Natural killer cell (primary cell): Measurements from ENCODE around the gene ZNF407. TPM values are rescaled to one million over a fixed set of nuclear protein-coding genes. Genes with fewer than 3 reads are reported as not detected.

ENCODE experiments used
- ATAC-seq, 3 donors: fragments of 150-1000 bp in 2 of 3; fragments of 200-7000 bp in 1 of 3; cut with Tn5 transposase; 1 replicate in 1 of 3; 2 replicates in 2 of 3; pipeline ENCODE4 v1.10.0; 2021; ENCODE audit warnings: mild to moderate bottlenecking in 2 of 3, moderate library complexity in 2 of 3
- DNase-seq, 2 donors: peaks; one replicate each; pipeline versions ENCODE4 v3.0.0 to v3.0.0-alpha.2; 2013 to 2021; ENCODE audit warnings: mixed read lengths in 1 of 2
- H3K27ac ChIP-seq: one replicate; pipeline ENCODE4 v1.5.1; 2013; ENCODE audit warnings: mild to moderate bottlenecking, low read length
- H3K27me3 ChIP-seq: one replicate; pipeline ENCODE4 v1.6.1; 2013; ENCODE audit warnings: low read length; ENCODE audit not compliant: control insufficient read depth, insufficient read depth
- H3K36me3 ChIP-seq: one replicate; pipeline ENCODE4 v1.6.1; 2013; ENCODE audit warnings: low read length; ENCODE audit not compliant: control insufficient read depth, insufficient read depth
- H3K4me1 ChIP-seq: one replicate; pipeline ENCODE4 v1.6.1; 2013; ENCODE audit warnings: low read length; ENCODE audit not compliant: control insufficient read depth, insufficient read depth
- H3K4me3 ChIP-seq: one replicate; pipeline ENCODE4 v1.5.1; 2013; ENCODE audit warnings: low read length
- H3K9me3 ChIP-seq: one replicate; pipeline ENCODE4 v1.6.1; 2013; ENCODE audit warnings: low read length; ENCODE audit not compliant: control insufficient read depth, insufficient read depth
- H3K27ac Mint-ChIP-seq, 2 donors: one replicate each; pipeline ENCODE4 v1.8.0; 2022; ENCODE audit warnings: mild to moderate bottlenecking in 2 of 2, mixed read lengths in 2 of 2, moderate library complexity in 1 of 2
- H3K27me3 Mint-ChIP-seq, 2 donors: one replicate each; pipeline ENCODE4 v1.8.0; 2022; ENCODE audit warnings: low read depth in 2 of 2, mixed read lengths in 2 of 2
- H3K36me3 Mint-ChIP-seq: one replicate; pipeline ENCODE4 v1.8.0; 2022; ENCODE audit warnings: mixed read lengths
- H3K4me1 Mint-ChIP-seq, 2 donors: one replicate each; pipeline ENCODE4 v1.8.0; 2022; ENCODE audit warnings: mixed read lengths in 2 of 2
- H3K4me3 Mint-ChIP-seq: one replicate; pipeline ENCODE4 v1.8.0; 2022; ENCODE audit warnings: mild to moderate bottlenecking, moderate library complexity, mixed read lengths
- H3K9me3 Mint-ChIP-seq, 2 donors: one replicate each; pipeline ENCODE4 v1.8.0; 2022; ENCODE audit warnings: mixed read lengths in 2 of 2
- CTCF ChIP-seq: fragments of 200-600 bp; IDR thresholded peaks from one replicate; pipeline ENCODE4 v1.8.0; 2022; ENCODE audit warnings: antibody characterized with exemption
- WGBS: methylation state at CpG from one replicate; pipeline ENCODE4 v1.1.7; 2013; ENCODE audit warnings: missing lambda C conversion rate; ENCODE audit not compliant: insufficient coverage; 5-methylcytosine and 5-hydroxymethylcytosine counted together
- intact Hi-C: fragments of 100-400 bp; cut with micrococcal nuclease; formaldehyde crosslinking; loops from one replicate; pipeline ENCODE4 v1.14.2; 2022
- total RNA-seq, 4 donors: library from RNA; stranded (reverse); fragments of 120-200 nt in 1 of 4; gene quantifications; one replicate each; pipeline versions ENCODE4 v1.2.3 to v1.2.4, GENCODE V29; 2013 to 2022

ZNF407 gene
- total RNA-seq, 3 donors from 2014 or later (not counting 1 experiment from before 2014, with no cell fraction given) = 28.4 to 36.7 (median 36.3) TPM

- Histone ChIP-seq H3K36me3 (no peaks in the 10 kb centered on the region), H3K27me3 (no peaks in the 10 kb centered on the region), H3K4me1 (no peaks in the 10 kb centered on the region), H3K4me3 (no peak overlapping the region), H3K9me3 (no peaks in the 10 kb centered on the region), H3K27ac (no peak overlapping the region)
- Mint-ChIP-seq H3K4me1 (peaks cover 18 to 23% of the 10 kb centered on the region in 2 donors), H3K27ac (no peak overlapping the region), H3K4me3 (no peak overlapping the region), H3K36me3 (no peaks in the 10 kb centered on the region), H3K27me3 (peaks cover 20 to 48% of the 10 kb centered on the region in 2 donors), H3K9me3 (no peaks in the 10 kb centered on the region)
- intact Hi-C loops = no loop called here
- DNase-seq (no peak), ATAC-seq (no peak)
- TF ChIP-seq CTCF = no peak
- 100% methylated on average over 1 of the region's 2 CpGs for WGBS
These were observed 413.0 kb downstream of the ZNF407 start for GRCh38 chr18:75010689-75011088.

- Histone ChIP-seq H3K36me3 (no peaks in the 10 kb centered on the region), H3K27me3 (peaks cover 9% of the 10 kb centered on the region), H3K27ac (no peak overlapping the region), H3K4me3 (no peak overlapping the region), H3K9me3 (no peaks in the 10 kb centered on the region), H3K4me1 (no peaks in the 10 kb centered on the region)
- WGBS = 97% methylated on average over 5 of the region's 7 CpGs
- Mint-ChIP-seq H3K27me3 (peaks cover 32 to 55% of the 10 kb centered on the region in 2 donors), H3K4me1 (peaks cover 19 to 20% of the 10 kb centered on the region in 2 donors), H3K4me3 (no peak overlapping the region), H3K27ac (no peak overlapping the region), H3K9me3 (no peaks in the 10 kb centered on the region), H3K36me3 (no peaks in the 10 kb centered on the region)
- DNase-seq = no peak
- TF ChIP-seq CTCF = no peak
- intact Hi-C loops = no loop called here
- no peak for ATAC-seq
These were observed 418.5 kb downstream of the ZNF407 start for GRCh38 chr18:75016025-75016717.

- Histone ChIP-seq H3K36me3 (no peaks in the 10 kb centered on the region), H3K4me3 (no peak overlapping the region), H3K9me3 (no peaks in the 10 kb centered on the region), H3K27me3 (peaks cover 4% of the 10 kb centered on the region), H3K27ac (no peak overlapping the region), H3K4me1 (peaks cover 8% of the 10 kb centered on the region)
- 76% methylated on average over 2 of the region's 4 CpGs for WGBS
- Mint-ChIP-seq H3K36me3 (no peaks in the 10 kb centered on the region), H3K27ac (no peak overlapping the region), H3K4me1 (peaks cover 27 to 40% of the 10 kb centered on the region in 2 donors), H3K4me3 (no peak overlapping the region), H3K9me3 (no peaks in the 10 kb centered on the region), H3K27me3 (peaks cover 0 to 3% of the 10 kb centered on the region in 2 donors)
- intact Hi-C loops = no loop called here
- ATAC-seq = no peak
- no peak for TF ChIP-seq CTCF
- no peak for DNase-seq
These were observed 425.8 kb downstream of the ZNF407 start for GRCh38 chr18:75023473-75023872.

- no peaks in the 10 kb centered on the region for H3K36me3 Mint-ChIP-seq
- WGBS = 97% methylated on average over 8 of the region's 8 CpGs
- Histone ChIP-seq H3K36me3 (no peaks in the 10 kb centered on the region), H3K9me3 (no peaks in the 10 kb centered on the region), H3K4me1 (peaks cover 13% of the 10 kb centered on the region), H3K27me3 (no peaks in the 10 kb centered on the region), H3K27ac (no peak overlapping the region), H3K4me3 (no peak overlapping the region)
- no peak for TF ChIP-seq CTCF
- peaks cover 38 to 46% of the 10 kb centered on the region in 2 donors for H3K4me1 Mint-ChIP-seq
- no peak overlapping the region for H3K4me3 Mint-ChIP-seq
- DNase-seq (no peak), ATAC-seq (no peak)
- intact Hi-C loops = loop anchor here (5.0 kb wide), 1 partner anchor 58 kb away; no protein-coding TSS in a partner anchor
- H3K27ac Mint-ChIP-seq = no peak overlapping the region
- H3K27me3 Mint-ChIP-seq = no peaks in the 10 kb centered on the region
- no peaks in the 10 kb centered on the region for H3K9me3 Mint-ChIP-seq
These were observed 427.2 kb downstream of the ZNF407 start for GRCh38 chr18:75024871-75025270.
